BE2C (cell line): Measurements from ENCODE around the gene RAB6B.

ENCODE experiments used
- DNase-seq: peaks from one replicate; pipeline ENCODE4 v3.0.0-alpha.2; 2020
- H3K27me3 ChIP-seq: fragments of 250-450 bp; sonication (Bioruptor Pico); 2 replicates; pipeline ENCODE4 v1.5.1; 2020; ENCODE audit warnings: mild to moderate bottlenecking
- H3K36me3 ChIP-seq: fragments of 250-450 bp; sonication (Bioruptor Pico); 2 replicates; pipeline ENCODE4 v1.5.1; 2020; ENCODE audit warnings: mild to moderate bottlenecking
- H3K4me1 ChIP-seq: fragments of 250-450 bp; sonication (Bioruptor Pico); 2 replicates; pipeline ENCODE4 v1.5.1; 2020
- H3K4me3 ChIP-seq: 2 replicates; pipeline ENCODE4 v1.5.1; 2011; ENCODE audit warnings: low read depth, low read length
- H3K9me3 ChIP-seq: fragments of 250-450 bp; sonication (Bioruptor Pico); 2 replicates; pipeline ENCODE4 v1.5.1; 2020
- CTCF ChIP-seq: IDR thresholded peaks from 2 replicates; pipeline ENCODE4 v1.5.1; 2012; ENCODE audit warnings: mild to moderate bottlenecking, low read depth, low read length

Gene RAB6B

GRCh38 chr3:133862161-133862560, 33.5 kb downstream of the RAB6B start:
- Histone ChIP-seq H3K9me3 (no peaks in the 10 kb centered on the region; the same call in 1 of the 2 replicates), H3K27me3 (no peaks in the 10 kb centered on the region), H3K4me1 (no peaks in the 10 kb centered on the region), H3K36me3 (no peaks in the 10 kb centered on the region), H3K4me3 (no peak overlapping the region)
- TF ChIP-seq CTCF, result no peak
- DNase-seq, result no peak

- no peak overlapping the region for H3K4me3 ChIP-seq
- no peak for TF ChIP-seq CTCF
- H3K4me1 ChIP-seq, result no peaks in the 10 kb centered on the region
- no peaks in the 10 kb centered on the region; the same call in 1 of the 2 replicates for H3K9me3 ChIP-seq
- DNase-seq, result no peak
- no peaks in the 10 kb centered on the region for H3K36me3 ChIP-seq
- no peaks in the 10 kb centered on the region for H3K27me3 ChIP-seq
Observed at GRCh38 chr3:133860519-133860918, 35.2 kb downstream of the RAB6B start.

- no peaks in the 10 kb centered on the region; the same call in 1 of the 2 replicates for H3K9me3 ChIP-seq
- no peaks in the 10 kb centered on the region for H3K36me3 ChIP-seq
- H3K27me3 ChIP-seq, result no peaks in the 10 kb centered on the region
- H3K4me1 ChIP-seq, result no peaks in the 10 kb centered on the region
- H3K4me3 ChIP-seq, result no peak overlapping the region
- TF ChIP-seq CTCF, result no peak
- no peak for DNase-seq
Observed at GRCh38 chr3:133859381-133860234, 36.1 kb downstream of the RAB6B start.

- no peak for DNase-seq
- no peak for TF ChIP-seq CTCF
Observed at GRCh38 chr3:133857767-133858166, 37.9 kb downstream of the RAB6B start.

GRCh38 chr3:133856316-133856715, 39.4 kb downstream of the RAB6B start:
- no peak for TF ChIP-seq CTCF
- H3K4me3 ChIP-seq, result no peak overlapping the region
- no peak for DNase-seq
- H3K4me1 ChIP-seq, result no peaks in the 10 kb centered on the region
- no peaks in the 10 kb centered on the region for H3K36me3 ChIP-seq
- no peaks in the 10 kb centered on the region for H3K27me3 ChIP-seq
- H3K9me3 ChIP-seq, result no peaks in the 10 kb centered on the region; the same call in 1 of the 2 replicates

More at GRCh38 chr3:133857767-133858166, 37.9 kb downstream of the RAB6B start:
- Histone ChIP-seq H3K27me3 (no peaks in the 10 kb centered on the region), H3K4me1 (no peaks in the 10 kb centered on the region), H3K4me3 (no peak overlapping the region), H3K36me3 (no peaks in the 10 kb centered on the region), H3K9me3 (no peaks in the 10 kb centered on the region; the same call in 1 of the 2 replicates)

GRCh38 chr3:133855772-133856171, 39.9 kb downstream of the RAB6B start:
- H3K36me3 ChIP-seq, result no peaks in the 10 kb centered on the region
- DNase-seq, result no peak
- H3K27me3 ChIP-seq, result no peaks in the 10 kb centered on the region
- no peak for TF ChIP-seq CTCF
- H3K4me1 ChIP-seq, result no peaks in the 10 kb centered on the region
- no peak overlapping the region for H3K4me3 ChIP-seq
- no peaks in the 10 kb centered on the region; the same call in 1 of the 2 replicates for H3K9me3 ChIP-seq
